ENCODE data around the gene PDGFC. TPM values are rescaled to one million over a fixed set of nuclear protein-coding genes. Genes with fewer than 3 reads are reported as not detected.

The PDGFC gene
- total RNA-seq, 1 experiment from 2014 or later, result 14.5 TPM

DNA sequence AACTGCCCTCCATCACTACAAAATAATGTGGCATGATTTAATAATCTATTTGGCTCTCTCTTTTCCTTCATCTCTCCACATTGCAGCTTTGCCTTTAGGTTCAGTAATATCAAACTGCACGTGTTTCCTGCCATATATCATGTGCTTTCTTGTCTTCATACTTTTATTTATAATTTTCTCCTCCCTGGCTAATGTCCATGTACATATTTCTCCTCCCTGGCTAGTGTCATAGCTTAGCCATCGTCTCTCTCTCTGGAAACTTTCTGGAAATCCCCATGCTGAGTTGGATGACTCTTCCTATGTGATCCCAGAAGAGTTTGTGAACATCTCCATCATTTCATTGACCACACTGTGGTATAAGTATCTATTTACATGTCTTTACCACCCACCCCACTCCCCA is 21.3 kb upstream of the PDGFC start:
- TF ChIP-seq, protein P1, sequence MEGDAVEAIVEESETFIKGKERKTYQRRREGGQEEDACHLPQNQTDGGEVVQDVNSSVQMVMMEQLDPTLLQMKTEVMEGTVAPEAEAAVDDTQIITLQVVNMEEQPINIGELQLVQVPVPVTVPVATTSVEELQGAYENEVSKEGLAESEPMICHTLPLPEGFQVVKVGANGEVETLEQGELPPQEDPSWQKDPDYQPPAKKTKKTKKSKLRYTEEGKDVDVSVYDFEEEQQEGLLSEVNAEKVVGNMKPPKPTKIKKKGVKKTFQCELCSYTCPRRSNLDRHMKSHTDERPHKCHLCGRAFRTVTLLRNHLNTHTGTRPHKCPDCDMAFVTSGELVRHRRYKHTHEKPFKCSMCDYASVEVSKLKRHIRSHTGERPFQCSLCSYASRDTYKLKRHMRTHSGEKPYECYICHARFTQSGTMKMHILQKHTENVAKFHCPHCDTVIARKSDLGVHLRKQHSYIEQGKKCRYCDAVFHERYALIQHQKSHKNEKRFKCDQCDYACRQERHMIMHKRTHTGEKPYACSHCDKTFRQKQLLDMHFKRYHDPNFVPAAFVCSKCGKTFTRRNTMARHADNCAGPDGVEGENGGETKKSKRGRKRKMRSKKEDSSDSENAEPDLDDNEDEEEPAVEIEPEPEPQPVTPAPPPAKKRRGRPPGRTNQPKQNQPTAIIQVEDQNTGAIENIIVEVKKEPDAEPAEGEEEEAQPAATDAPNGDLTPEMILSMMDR (IDR thresholded peaks at IDR 0.05), result no peak
- ChIA-PET POLR2A (no interaction called here), CTCF (interaction anchor here (0.6 kb wide), 1 partner anchor 26 kb away, joined by 4 read pairs; no protein-coding TSS in a partner anchor)
- no peak for DNase-seq (ENCODE audit: low read depth, low spot score)
- H3K4me1 ChIP-seq (ENCODE audit: control insufficient read depth, insufficient read depth, low read length), result no peaks in the 10 kb centered on the region
- intact Hi-C loops (cut with micrococcal nuclease; ENCODE audit: unreplicated experiment) (no loop called here), in situ Hi-C loops (cut with HindIII; ENCODE audit: low pct_unique_long_range_greater_than_20kb, low sequenced_read_pairs) (no loop called here)
- no peak overlapping the region for H3K4me3 ChIP-seq (ENCODE audit: low read depth in 2 of 2, low read length in 2 of 2)
- no peak for ATAC-seq
- H3K27ac ChIP-seq (ENCODE audit: low read length), result no peak overlapping the region
- H3K36me3 ChIP-seq (ENCODE audit: control insufficient read depth, insufficient read depth, low read length), result no peaks in the 10 kb centered on the region
- no peaks in the 10 kb centered on the region for H3K9me3 ChIP-seq (ENCODE audit: control insufficient read depth, insufficient read depth, low read depth, low read length)
- no peaks in the 10 kb centered on the region for H3K27me3 ChIP-seq (ENCODE audit: control insufficient read depth, insufficient read depth, low read length)
- BruUV-seq (replicated peaks), result no TSS peak

DNA sequence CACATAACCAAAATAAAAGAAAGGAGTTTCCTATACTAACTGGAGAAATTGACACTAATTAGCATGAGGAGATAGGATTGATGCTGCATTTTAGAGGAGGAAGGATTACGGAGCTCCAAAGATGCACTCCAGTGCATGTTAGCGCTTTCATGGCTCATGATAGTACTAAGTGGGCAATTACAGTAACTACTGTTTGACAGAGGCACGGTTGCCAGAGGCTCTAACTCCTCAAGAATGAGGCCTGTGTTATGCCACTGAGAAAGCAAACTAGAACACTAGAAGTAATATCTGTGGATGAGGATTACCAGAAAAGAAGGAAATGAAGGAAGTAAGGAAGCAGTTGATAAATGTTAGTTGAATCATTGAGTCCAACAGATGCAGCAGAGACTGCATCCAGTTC is 19.6 kb upstream of the PDGFC start:
- H3K36me3 ChIP-seq (ENCODE audit: control insufficient read depth, insufficient read depth, low read length), result no peaks in the 10 kb centered on the region
- H3K4me3 ChIP-seq (ENCODE audit: low read depth in 2 of 2, low read length in 2 of 2), result no peak overlapping the region
- H3K9me3 ChIP-seq (ENCODE audit: control insufficient read depth, insufficient read depth, low read depth, low read length), result no peaks in the 10 kb centered on the region
- no peak overlapping the region for H3K27ac ChIP-seq (ENCODE audit: low read length)
- intact Hi-C loops (cut with micrococcal nuclease; ENCODE audit: unreplicated experiment) (no loop called here), in situ Hi-C loops (cut with HindIII; ENCODE audit: low pct_unique_long_range_greater_than_20kb, low sequenced_read_pairs) (no loop called here)
- POLR2A ChIA-PET, result no interaction called here
- TF ChIP-seq TCF7L2 (IDR thresholded peaks at IDR 0.05; ENCODE audit: low read depth, low read length) (no peak), POLR2AphosphoS5 (IDR thresholded peaks at IDR 0.05; ENCODE audit: low read depth, low read length) (no peak), SIN3A (IDR thresholded peaks at IDR 0.05; ENCODE audit: borderline replicate concordance, insufficient read depth, low read depth, low read length) (no peak)
- TF ChIP-seq, protein P2, sequence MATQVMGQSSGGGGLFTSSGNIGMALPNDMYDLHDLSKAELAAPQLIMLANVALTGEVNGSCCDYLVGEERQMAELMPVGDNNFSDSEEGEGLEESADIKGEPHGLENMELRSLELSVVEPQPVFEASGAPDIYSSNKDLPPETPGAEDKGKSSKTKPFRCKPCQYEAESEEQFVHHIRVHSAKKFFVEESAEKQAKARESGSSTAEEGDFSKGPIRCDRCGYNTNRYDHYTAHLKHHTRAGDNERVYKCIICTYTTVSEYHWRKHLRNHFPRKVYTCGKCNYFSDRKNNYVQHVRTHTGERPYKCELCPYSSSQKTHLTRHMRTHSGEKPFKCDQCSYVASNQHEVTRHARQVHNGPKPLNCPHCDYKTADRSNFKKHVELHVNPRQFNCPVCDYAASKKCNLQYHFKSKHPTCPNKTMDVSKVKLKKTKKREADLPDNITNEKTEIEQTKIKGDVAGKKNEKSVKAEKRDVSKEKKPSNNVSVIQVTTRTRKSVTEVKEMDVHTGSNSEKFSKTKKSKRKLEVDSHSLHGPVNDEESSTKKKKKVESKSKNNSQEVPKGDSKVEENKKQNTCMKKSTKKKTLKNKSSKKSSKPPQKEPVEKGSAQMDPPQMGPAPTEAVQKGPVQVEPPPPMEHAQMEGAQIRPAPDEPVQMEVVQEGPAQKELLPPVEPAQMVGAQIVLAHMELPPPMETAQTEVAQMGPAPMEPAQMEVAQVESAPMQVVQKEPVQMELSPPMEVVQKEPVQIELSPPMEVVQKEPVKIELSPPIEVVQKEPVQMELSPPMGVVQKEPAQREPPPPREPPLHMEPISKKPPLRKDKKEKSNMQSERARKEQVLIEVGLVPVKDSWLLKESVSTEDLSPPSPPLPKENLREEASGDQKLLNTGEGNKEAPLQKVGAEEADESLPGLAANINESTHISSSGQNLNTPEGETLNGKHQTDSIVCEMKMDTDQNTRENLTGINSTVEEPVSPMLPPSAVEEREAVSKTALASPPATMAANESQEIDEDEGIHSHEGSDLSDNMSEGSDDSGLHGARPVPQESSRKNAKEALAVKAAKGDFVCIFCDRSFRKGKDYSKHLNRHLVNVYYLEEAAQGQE (IDR thresholded peaks at IDR 0.05; ENCODE audit: insufficient read depth in 1 of 2, low read depth in 2 of 2, low read length in 1 of 2), result no peak
- TF ChIP-seq, protein P1 (IDR thresholded peaks at IDR 0.05), result no peak
- ATAC-seq (no peak), DNase-seq (ENCODE audit: low read depth, low spot score) (no peak)
- CTCF ChIA-PET, result no interaction called here
- no peaks in the 10 kb centered on the region for H3K27me3 ChIP-seq (ENCODE audit: control insufficient read depth, insufficient read depth, low read length)
- H3K4me1 ChIP-seq (ENCODE audit: control insufficient read depth, insufficient read depth, low read length), result no peaks in the 10 kb centered on the region
- no TSS peak for BruUV-seq (replicated peaks)

All from Panc1 (cell line).